Activated T-cell treated with anti-CD3 and anti-CD28 coated beads, Interleukin-2, amount 50 U/mL, for 1 hour (primary cell): Measurements from ENCODE around the gene CRABP2.

ENCODE experiments used
- DNase-seq: peaks from one replicate; pipeline ENCODE4 v3.0.0-alpha.2; 2020

The CRABP2 gene

DNA sequence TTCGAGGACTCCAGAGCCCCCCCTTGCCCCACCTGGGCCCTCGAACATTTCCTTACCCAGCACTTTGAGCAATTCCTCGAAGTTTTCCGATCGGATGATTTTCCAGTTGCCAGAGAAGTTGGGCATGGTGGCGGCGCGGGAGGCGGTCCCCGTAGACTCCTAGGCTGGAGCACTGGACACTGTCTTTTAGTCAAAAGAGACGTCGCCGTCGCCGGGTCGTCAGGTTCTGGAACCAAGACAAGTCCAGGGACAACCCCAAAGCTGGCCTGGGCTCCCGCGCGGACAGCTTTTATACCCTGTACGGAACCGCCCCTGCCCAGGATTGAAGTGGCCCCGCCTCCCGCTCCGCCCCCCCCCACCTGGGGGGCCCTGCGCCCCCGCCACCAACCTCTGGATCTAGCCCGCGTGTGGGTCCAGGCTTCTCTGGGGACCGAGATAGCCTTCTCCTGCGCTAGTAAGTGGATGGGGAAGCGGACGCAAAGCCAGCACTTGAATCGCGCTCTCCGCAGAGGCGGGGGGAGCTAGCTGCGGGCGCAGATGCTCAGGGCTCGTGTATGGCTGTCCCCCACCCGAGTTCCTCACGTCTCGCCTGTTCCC is at the start of gene CRABP2:
TSS of gene CRABP2 (minus strand) at position 263 of the 597 bp plus-strand sequence. CDS start at position 126, 137 bp downstream.
- peak; percentile 49 for DNase-seq

DNA sequence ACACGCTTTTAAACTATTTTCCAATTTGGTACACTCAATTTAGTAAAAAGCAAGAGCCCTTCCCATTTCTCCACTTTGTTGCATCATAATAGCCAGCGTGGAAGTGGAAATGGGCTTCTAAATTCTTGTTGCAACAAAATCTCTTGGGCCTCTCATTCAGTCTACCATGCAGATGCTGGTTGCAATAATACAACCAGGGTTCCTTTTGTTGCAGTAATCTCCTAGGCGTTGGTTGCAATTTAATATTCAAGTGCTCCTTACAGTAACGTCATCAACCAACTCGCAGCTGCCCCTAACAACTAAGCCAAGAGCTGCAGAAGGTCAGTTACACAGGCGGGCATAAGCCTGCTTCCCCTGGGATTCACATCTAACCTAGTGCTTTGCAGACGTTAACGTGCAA is 48.8 kb upstream of the CRABP2 start:
- DNase-seq, result no peak

DNA sequence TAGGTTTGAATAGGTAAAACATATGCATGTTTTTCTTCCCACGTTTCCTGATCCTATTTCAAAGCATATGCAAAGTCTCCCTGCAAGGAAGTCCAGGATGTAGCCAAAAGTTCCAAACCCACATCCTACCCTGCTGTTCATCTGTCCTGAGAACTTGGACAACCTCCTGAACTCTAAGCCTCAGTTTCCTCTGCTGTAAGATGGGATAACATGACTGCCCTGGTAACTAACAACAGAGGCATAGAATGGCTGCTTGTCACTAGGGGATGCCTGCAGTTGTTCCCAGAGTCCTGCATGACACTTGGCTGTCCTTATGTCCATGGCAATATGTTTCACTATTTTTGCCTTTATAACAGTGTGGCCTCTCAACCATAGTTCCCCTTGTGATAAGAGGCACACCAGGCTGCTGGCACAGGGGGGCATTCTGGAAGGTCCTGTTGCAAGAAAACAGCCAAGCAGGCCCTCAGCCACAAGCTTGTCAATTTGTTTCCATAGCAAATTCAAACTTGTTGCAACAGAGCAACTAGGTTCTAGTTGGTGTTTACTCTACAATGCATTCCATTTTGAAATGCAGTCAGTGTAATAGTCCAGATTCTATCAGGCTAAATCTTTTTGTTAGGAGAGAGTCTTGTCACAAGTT is 47.6 kb upstream of the CRABP2 start:
- DNase-seq, result no peak

DNA sequence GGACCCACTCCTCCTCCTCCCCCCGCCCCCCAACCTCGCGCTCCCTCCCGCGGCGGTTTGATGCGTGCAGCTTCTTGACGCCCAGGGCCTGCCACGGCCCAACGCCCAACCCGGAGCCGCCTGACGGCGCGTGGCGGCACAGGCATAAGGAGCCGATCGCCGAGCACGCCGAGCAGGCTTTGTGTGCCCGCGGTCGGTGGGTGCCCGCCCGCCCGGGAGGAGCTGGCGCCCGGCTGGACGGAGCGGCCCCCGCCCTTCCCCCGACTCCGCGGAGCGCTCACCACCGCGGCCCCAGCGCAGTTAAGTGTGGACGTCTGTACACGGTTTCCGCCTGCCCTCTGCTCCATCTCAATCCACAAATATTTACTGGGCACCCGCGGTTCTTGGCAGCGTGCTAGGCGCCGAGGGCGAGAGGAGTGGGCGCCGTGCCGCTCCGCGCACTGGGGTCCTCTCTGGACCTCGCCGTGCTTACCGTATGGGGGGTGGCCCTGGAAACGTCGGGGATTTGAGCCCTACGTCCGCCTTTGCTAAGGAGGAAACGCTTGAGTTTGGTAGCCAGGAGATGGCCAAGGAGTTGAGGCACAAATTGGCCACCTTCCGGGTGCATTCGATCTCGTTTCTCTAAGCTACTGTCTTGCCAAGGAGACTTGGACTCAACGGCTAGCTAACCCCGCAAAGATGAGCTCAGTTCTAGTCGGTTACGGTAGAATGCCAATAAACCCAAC is 46.5 kb upstream of the CRABP2 start:
- peak; percentile 95 for DNase-seq

DNA sequence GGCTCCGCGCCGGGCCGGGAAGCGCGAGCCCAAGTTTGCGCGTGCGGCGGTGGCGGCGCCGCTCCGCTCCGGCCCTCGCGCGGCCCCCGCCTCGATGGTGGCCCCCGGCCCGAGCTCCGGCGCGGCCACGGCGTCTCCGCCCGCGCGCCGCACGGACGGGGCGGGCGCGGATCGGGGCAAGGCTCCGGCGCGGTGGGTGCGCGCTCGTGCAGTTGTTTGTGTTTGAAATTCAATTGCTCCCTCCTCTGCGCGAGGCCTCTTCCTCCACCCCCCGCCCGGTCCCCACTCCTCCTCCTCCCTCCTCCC is 46.0 kb upstream of the CRABP2 start, which contains the start of gene HDGF:
TSS of gene HDGF (minus strand) at position 225 of the 306 bp plus-strand sequence. CDS start 246 bp downstream, outside the sequence.
- DNase-seq, result no peak

DNA sequence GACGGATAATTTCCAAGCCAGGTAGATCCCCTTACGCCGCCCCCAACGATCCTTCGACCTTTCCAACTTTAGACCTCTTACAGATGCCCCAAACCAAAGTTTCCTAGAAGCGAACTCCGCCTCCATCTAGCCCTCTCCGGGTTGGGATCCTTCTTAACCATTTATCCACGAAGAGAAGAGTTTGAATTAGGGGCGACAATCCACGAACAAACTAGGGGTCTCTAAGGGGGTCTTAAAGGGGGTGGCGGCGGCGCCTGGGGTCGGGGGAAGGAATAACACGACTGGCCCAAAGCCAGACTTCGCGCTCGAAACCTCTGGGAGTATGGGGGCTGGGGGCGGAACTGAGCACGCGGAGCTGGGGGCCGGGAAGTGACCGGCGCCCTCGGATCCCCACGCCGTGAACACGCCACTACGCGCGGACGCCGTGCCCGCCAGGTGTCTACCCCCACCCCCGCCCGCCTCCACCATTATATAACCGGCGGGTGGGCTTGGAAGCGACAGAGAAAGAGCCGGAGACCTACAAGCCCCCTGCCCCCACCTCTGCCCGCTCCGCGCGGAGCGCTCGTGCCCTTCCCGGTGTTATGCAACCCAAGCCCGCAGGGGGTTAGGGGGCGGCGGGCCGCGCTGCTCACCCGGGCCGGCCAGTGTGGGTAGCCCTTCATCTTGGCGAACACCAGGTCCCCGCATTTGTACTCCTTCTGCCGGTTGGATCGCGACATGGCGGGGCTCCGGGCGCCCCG is 45.5 kb upstream of the CRABP2 start:
- DNase-seq, result no peak

DNA sequence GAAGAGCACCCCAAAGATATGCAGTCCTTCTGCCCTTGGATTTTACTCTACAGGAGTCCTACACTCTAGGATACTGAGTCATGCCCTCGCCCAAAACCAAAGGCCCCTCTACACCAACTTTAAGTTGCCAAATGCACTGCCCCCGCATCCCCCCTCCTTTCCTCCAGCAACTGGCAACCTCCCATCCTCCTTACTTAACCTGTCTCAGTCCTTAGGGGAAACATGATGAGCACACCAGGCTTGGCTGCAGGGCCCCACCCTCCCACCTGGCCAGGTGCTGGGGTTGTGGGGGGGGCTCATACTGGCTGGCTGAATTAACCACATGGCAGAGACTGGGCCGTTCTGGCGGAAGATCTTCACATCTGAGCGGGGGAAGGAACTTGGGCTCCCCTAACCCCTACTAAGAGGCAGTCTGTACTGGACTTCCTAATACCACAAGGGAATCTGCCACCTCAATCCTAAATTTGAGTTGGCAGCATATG is 44.8 kb upstream of the CRABP2 start:
- peak; percentile 51 for DNase-seq

DNA sequence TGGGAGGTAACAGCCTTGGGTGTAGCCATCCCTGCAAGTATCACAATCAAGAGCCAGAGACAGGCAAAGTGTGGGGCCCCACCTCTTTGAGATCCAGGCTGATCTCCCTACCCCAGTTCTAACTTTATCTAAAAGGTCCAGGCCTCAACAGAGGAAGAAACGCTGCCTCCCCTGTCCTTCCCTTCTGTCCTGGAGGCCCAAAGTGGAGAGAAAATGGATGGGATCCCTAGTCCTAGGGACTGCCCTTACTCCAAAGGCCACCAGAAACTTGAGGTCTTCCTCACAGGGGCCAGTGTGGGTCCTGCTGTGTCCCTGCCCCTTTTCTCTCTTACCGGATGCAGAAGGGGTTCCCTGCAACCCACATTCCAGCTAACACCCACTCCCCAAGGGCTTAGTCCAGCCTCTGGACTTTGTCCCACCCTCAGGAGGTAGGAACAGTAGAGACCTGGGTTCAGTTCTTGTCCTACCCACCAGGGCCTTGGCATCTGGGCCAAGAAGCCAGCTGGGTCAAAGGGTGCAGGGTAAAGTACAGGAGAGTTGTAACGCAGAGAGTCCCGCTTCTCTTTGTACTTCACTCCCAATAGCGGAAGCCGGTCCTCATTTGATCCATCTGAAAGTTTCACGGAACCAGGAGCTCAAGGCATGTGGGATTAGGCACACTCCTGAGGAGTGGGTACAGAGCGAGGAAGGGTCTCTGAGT is 44.2 kb upstream of the CRABP2 start:
- no peak for DNase-seq

DNA sequence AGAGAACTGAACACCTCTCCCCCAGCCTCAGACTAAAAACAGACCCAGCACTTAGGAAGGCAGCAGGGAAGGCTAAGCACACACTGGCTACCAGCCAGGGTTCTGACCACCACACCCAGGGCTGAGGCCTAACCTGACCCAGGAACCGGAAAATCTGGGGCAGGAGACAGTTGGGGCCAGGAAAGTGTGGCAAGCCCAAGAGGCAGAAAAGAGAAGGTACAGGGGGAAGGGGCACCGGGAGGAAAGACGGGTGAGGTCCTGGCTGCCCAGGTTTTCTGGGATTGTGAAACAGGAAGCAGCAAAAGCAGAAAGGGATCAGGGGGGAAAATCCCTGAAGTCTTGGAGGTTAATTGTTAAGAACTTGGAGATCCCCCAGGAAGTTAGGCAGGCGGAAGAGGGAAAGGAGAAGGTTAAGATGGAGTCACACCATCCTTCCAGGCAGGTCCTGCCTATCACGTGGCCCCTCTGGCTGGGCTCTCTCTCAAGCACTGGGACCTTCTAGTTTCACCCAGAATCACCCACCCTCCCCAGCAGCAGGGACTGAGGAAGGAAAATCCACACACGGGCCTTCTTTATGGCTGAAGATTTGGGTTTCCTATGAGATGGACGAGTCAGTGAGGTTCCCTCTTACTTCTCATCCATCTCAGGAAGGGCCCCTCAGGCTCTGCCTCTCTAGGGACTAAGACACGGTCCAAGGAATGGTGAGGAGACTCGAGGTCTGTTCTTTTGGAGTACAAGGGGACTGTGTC is 43.5 kb upstream of the CRABP2 start:
- DNase-seq, result no peak

DNA sequence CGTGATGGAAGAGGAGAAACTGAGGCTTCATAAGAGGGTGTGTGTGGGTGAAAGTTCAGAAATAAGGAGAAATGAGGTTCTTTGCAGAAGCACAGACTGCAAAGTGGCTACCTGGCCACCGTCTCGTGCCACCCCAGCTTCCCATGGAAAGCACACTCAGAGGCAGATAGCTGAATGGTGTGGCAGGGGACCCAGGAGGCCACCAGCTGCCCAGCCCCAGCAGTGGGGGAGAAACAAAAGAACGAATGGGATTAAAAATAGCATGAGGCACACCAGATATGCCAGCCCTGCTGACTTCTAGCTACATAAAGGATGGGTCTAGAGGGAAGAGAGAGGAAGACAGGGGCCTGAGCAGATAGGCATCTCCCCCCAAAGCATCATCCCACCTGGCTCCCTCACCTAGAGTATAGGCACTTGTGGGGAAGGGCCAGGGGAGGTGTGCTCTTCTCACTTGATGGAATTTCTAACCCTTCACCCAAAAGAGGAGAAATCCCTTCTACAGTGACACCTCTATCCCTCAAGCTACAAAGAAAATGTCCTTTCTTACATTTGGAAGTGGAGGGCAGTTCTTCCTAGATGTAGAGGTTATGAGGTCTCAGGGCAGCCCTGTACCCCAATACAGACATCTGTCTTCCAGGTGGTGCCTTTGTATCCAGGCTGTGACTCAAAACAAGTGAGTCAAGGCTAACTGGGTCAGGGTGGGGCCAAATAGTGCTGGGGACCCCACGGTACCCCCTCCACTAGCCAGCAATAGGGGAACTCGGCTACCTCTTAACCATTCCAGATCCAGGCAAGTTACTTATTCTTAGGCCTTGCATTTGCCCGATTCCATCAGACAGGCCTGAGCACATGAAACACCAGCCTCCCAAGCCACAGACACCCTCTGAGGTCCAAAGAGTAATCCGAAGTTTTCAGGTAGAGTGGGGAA is 42.6 kb upstream of the CRABP2 start:
- no peak for DNase-seq

DNA sequence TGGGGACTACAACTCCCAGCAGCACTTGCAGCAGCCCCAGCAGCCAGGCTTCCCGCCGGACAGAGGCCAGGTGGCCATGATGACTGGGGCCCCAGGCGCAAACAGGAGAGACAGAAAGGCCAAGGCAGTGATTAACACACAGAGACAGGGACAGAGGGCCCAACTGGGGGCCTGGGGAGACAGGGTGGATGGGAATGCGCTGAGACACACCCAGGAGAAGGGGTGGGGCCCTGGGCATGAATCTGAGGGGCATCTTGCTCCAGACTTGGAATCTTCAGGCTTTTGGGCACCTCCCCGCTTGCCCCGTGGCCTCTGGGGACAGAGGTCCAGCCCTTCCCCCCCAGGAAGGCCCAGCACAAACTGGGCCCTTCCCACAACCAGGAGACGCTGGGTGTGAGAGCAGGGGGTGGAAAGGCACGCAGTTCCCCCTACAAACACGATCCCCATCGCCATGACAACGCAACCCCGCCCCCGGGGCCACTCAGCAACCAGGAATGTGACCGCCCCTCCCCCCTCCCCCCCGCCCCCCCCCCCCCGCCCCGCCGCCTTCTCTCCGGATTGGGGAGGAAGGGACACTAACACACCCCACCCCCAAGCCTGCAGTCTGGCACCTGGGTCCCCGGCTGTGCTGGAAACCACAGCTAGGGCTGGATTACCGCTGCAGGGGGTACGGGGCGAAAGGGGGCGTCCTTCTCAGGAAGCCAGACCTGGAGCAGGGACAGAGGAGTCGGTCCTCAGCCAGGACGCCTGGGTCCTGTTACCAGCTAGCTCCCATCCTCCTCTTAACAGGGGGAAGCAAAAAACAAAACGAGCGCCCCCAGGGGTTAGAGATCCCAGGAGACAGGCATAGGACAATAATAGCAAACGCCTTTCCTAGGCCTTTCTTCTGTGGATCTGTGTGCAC is 41.6 kb upstream of the CRABP2 start:
- DNase-seq, result peak; percentile 70

DNA sequence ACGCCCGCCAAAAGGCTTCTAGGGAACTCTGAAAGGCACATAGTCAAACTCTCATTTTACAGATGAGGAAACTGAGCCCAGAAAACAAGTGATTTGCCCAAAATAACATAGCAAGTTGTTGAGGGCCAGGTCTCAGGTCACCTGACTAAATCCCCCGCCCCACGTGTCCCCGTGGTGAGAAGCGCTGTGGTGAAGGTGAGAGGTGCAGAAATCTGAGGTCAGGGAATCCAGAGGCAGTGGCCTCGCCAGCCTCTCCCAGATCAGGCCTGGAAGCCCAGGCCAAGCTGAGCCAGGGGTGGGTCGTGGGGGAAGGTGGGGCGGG is 41.0 kb upstream of the CRABP2 start:
- DNase-seq, result no peak

DNA sequence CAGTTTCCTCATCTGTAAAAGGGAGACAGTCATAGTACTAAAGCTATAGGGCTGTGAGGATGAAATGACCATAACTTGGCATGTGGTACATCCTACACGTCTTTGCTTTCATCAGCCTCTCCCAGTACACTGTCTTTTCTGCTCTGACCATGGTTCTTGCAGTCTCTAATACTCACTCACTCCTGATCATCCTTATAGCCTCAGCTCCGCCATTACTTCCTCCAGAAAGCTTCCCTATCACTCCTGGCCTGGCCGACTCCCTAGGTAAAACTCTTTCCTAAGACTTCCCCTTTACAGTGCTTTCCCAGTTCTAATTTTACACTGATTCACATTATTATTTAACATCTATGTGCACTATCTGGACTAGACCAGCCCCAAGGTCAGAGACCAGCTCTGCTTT is 40.5 kb upstream of the CRABP2 start:
- no peak for DNase-seq

DNA sequence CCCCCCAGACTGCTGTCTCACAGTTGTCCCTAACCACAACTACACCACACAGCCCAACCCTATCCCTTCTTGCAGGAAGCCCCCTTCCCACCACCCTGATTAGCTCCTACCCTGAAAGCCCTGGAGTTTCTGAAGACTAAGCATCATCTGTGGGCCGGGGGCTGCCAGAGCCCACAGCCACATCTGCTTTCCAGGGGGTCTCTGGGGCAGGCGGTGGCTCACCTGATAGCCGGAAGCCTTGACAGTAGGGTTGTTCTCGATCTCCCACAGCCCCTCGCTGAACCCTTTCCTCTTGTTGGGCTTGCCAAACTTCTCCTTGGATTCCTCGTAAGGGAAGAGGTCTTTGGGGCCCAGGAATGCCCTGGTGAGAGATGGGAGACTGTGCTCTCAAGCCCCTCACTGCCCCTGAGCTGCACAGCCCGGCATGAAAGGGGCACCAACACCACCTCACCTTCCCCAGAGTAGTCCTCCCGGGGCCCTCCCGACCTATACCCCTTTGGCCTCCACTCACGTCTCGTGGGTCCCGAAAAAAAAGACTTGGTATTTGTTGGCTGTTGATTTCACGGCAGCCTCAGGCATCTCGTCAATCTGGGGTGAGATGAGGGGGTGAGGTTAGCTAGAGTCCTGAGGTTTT is 39.5 kb upstream of the CRABP2 start:
- no peak for DNase-seq

DNA sequence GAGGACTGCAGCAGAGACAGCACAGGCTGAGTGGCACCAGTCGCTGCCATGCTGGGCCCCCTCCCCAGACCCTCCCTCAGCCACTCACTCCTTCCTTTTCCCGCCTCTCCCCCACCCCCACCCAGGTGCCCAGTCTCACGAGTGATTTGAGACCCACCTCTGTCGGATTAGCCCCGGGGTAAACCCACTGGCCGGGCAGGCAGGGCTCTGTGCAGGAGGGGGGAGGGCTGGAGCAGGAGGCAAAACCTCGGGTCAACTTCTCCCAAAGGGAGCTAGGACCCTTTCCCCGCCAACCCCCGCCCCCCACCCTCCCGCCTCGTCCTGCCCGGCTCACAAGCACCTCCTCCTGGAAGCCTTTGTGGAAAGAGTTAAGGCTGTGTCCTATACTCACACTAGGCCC is 39.0 kb upstream of the CRABP2 start:
- no peak for DNase-seq

DNA sequence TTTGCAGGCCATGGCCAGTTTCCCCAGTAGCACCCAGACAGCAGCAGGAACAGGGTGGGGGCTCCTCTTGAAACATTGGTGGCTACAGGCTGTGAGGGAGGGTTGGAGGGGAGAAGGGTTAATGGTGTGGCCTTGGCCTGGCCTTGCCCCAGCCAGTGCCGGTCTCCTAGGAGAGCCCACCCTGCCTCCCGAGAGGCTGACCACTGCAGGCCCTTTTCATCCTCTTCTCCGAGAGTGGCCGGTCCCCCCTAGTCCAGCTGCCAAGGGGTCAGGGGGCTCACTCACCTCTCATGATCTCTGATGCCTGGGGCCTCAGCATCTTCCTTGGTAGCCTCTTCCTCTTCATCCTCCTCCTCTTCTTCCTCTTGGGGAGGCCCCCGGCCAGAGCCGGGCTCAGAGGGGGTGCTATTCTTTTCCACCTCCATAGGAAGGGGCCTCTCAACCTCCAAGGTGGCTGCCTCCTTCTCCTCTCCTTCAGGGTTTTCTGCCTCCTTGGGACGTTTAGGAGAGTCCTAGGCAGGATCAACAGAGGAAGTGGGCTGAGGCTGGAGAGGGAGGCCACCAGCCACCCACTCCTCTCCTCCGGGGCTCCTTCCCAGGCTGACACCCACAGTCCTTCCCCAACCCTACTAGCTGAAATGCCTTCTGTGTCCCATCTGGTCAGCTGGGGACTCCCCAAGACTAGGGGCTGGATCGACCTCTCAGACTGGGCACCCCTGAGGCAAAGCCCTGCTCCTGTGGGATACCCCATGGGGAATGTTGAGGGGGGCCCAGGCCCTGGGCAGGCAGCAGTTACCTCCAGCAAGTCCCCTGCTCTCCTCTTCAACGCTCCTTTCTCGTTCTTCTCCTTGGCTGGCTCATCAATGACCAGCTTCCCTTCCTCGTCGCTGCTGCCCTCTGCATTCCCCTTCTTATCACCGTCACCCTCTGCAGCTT is 38.3 kb upstream of the CRABP2 start:
- DNase-seq, result no peak

DNA sequence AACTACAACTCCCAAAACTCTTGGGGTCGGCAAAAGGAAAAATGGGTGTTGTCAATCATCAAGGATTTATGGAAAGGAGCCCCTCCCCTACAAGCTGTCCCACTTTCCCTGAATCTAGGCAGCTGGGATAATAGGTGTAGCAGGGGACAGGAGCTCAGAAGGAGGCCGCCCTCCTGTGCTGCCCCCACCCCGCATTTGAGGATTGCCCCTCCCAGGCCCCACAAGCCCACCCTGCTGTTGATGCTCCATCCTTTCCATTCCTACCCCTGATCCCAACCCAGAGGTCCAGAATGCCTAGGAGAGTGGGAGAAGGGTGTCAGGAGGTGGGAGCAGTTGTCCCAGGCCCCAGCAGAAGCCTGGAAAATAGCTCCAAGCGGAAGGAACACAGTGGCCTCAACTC is 37.4 kb upstream of the CRABP2 start:
- DNase-seq, result no peak

DNA sequence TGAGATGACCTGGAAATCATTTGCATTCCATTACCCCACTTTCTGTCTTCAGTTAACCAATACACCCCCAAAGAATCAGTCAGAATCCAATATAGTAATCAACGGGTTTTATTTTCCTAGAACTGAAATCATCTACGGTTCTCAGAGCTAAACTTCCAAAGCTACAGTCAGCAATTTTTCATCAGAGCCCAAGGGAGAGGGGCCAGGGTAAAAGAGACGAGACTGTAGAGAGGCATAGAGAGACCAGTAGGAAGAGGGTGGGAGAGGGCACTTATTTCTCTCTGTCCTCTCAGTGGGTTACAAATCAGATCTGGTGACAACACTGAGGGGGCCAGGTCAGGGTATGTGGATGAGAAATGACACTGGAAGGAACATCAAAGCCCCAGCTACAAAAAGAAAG is 36.6 kb upstream of the CRABP2 start:
- DNase-seq, result no peak
